GM12865 (cell line): ENCODE data around the gene RAPGEF1.

Experiments used
- DNase-seq: peaks from one replicate; pipeline ENCODE4 v3.0.0; 2010; ENCODE audit warnings: low read depth
- H3K4me3 ChIP-seq: 2 replicates; pipeline ENCODE4 v1.5.1; 2011; ENCODE audit warnings: mild to moderate bottlenecking, low read depth, low read length, control low read depth
- CTCF ChIP-seq: IDR thresholded peaks from 2 replicates; pipeline ENCODE4 v1.5.1; 2011; ENCODE audit warnings: low read length, control low read depth, low read depth, inconsistent platforms; ENCODE audit not compliant: insufficient read depth; ENCODE audit errors: missing control alignments

Gene RAPGEF1

GRCh38 chr9:131595696-131596429 is 144.0 kb downstream of the RAPGEF1 start:
- H3K4me3 ChIP-seq, result no peak overlapping the region
- no peak for TF ChIP-seq CTCF
- no peak for DNase-seq

GRCh38 chr9:131594906-131595665 is 144.8 kb downstream of the RAPGEF1 start:
- TF ChIP-seq CTCF, result no peak
- no peak overlapping the region for H3K4me3 ChIP-seq
- no peak for DNase-seq

- DNase-seq, result no peak
- H3K4me3 ChIP-seq, result no peak overlapping the region
- no peak for TF ChIP-seq CTCF
These were observed 145.8 kb downstream of the RAPGEF1 start for GRCh38 chr9:131593936-131594665.

GRCh38 chr9:131593091-131593820 is 146.6 kb downstream of the RAPGEF1 start:
- DNase-seq, result no peak
- no peak overlapping the region for H3K4me3 ChIP-seq
- TF ChIP-seq CTCF, result no peak

GRCh38 chr9:131591845-131592208 is 148.0 kb downstream of the RAPGEF1 start:
- TF ChIP-seq CTCF, result no peak
- H3K4me3 ChIP-seq, result no peak overlapping the region
- no peak for DNase-seq
